H9 (cell line): Measurements from ENCODE around the gene CPLX1. TPM values are rescaled to one million over a fixed set of nuclear protein-coding genes. Genes with fewer than 3 reads are reported as not detected.

ENCODE experiments used
- DNase-seq: peaks from one replicate; pipeline ENCODE4 v3.0.0-alpha.2; 2017
- H2AFZ ChIP-seq: one replicate; pipeline ENCODE4 v1.6.1; 2013; ENCODE audit warnings: mild to moderate bottlenecking, low read length, control low read depth, moderate library complexity
- H2AK5ac ChIP-seq: 2 replicates; pipeline ENCODE4 v1.6.1; 2013; ENCODE audit warnings: low read length, control low read depth, mixed read lengths; ENCODE audit not compliant: insufficient read length
- H2BK120ac ChIP-seq: one replicate; pipeline ENCODE4 v1.6.1; 2013; ENCODE audit warnings: low read depth, mild to moderate bottlenecking, low read length, control low read depth, inconsistent platforms; ENCODE audit not compliant: poor library complexity, severe bottlenecking
- H2BK12ac ChIP-seq: 2 replicates; pipeline ENCODE4 v1.6.1; 2013; ENCODE audit warnings: low read length, control low read depth, mixed read lengths, low read depth; ENCODE audit not compliant: insufficient read length
- H2BK15ac ChIP-seq: 2 replicates; pipeline ENCODE4 v1.6.1; 2013; ENCODE audit warnings: low read depth, low read length, control low read depth
- H2BK20ac ChIP-seq: one replicate; pipeline ENCODE4 v1.6.1; 2013; ENCODE audit warnings: low read depth, mild to moderate bottlenecking, low read length, control low read depth, inconsistent platforms; ENCODE audit not compliant: poor library complexity, severe bottlenecking
- H2BK5ac ChIP-seq: 2 replicates; pipeline ENCODE4 v1.6.1; 2013; ENCODE audit warnings: low read length, control low read depth, mixed read lengths; ENCODE audit not compliant: insufficient read length
- H3K14ac ChIP-seq: 2 replicates; pipeline ENCODE4 v1.6.1; 2013; ENCODE audit warnings: low read length, control low read depth; ENCODE audit not compliant: insufficient read depth
- H3K18ac ChIP-seq: 2 replicates; pipeline ENCODE4 v1.6.1; 2013; ENCODE audit warnings: low read depth, mild to moderate bottlenecking, mixed read lengths, low read length, control low read depth; ENCODE audit not compliant: insufficient read length
- H3K23ac ChIP-seq: 2 replicates; pipeline ENCODE4 v1.6.1; 2013; ENCODE audit warnings: low read length, control low read depth, mixed read lengths, low read depth; ENCODE audit not compliant: insufficient read length
- H3K23me2 ChIP-seq: 2 replicates; pipeline ENCODE4 v1.6.1; 2013; ENCODE audit warnings: low read depth, mild to moderate bottlenecking, mixed read lengths, low read length, control low read depth; ENCODE audit not compliant: insufficient read length, poor library complexity, severe bottlenecking
- H3K27ac ChIP-seq: 2 replicates; pipeline ENCODE4 v1.5.1; 2013; ENCODE audit warnings: low read length, control low read depth, mixed read lengths, low read depth; ENCODE audit not compliant: insufficient read length
- H3K27me3 ChIP-seq: 2 replicates; pipeline ENCODE4 v1.6.1; 2013; ENCODE audit warnings: low read length, control low read depth, inconsistent platforms; ENCODE audit not compliant: insufficient read depth
- H3K4ac ChIP-seq: 2 replicates; pipeline ENCODE4 v1.6.1; 2013; ENCODE audit warnings: low read depth, mild to moderate bottlenecking, control low read depth, inconsistent platforms, low read length, moderate library complexity
- H3K4me1 ChIP-seq: 2 replicates; pipeline ENCODE4 v1.6.1; 2013; ENCODE audit warnings: low read length, control low read depth, inconsistent platforms; ENCODE audit not compliant: insufficient read depth
- H3K4me2 ChIP-seq: 2 replicates; pipeline ENCODE4 v1.6.1; 2013; ENCODE audit warnings: low read length, control low read depth, mixed read lengths; ENCODE audit not compliant: insufficient read length, insufficient read depth
- H3K56ac ChIP-seq: 2 replicates; pipeline ENCODE4 v1.6.1; 2013; ENCODE audit warnings: low read depth, mild to moderate bottlenecking, mixed read lengths, low read length, control low read depth; ENCODE audit not compliant: insufficient read length
- H3K79me1 ChIP-seq: 2 replicates; pipeline ENCODE4 v1.6.1; 2013; ENCODE audit warnings: low read depth, mild to moderate bottlenecking, moderate library complexity, low read length, control low read depth, inconsistent platforms; ENCODE audit not compliant: insufficient read depth, poor library complexity, severe bottlenecking
- H3K79me2 ChIP-seq: 2 replicates; pipeline ENCODE4 v1.6.1; 2013; ENCODE audit warnings: low read length, control low read depth, inconsistent platforms; ENCODE audit not compliant: insufficient read depth
- H3K9ac ChIP-seq: 2 replicates; pipeline ENCODE4 v1.6.1; 2013; ENCODE audit warnings: low read length, control low read depth, mixed read lengths; ENCODE audit not compliant: insufficient read length; ENCODE audit errors: extremely low read depth
- H3K9me3 ChIP-seq: one replicate; pipeline ENCODE4 v1.6.1; 2013; ENCODE audit warnings: low read depth, low read length, inconsistent platforms; ENCODE audit not compliant: control insufficient read depth
- H3T11ph ChIP-seq: one replicate; pipeline ENCODE4 v1.6.1; 2013; ENCODE audit warnings: mild to moderate bottlenecking, low read length, control low read depth, inconsistent platforms
- H4K20me1 ChIP-seq: one replicate; pipeline ENCODE4 v1.6.1; 2013; ENCODE audit not compliant: control insufficient read depth, insufficient read length, insufficient read depth
- H4K5ac ChIP-seq: 2 replicates; pipeline ENCODE4 v1.6.1; 2013; ENCODE audit warnings: low read depth, mild to moderate bottlenecking, mixed read lengths, low read length, control low read depth; ENCODE audit not compliant: insufficient read length
- H4K8ac ChIP-seq: replicated peaks from 2 replicates; pipeline ENCODE4 v1.6.1; 2013; ENCODE audit warnings: low read length, control low read depth, mixed read lengths, low read depth; ENCODE audit not compliant: insufficient read length
- H4K91ac ChIP-seq: 2 replicates; pipeline ENCODE4 v1.6.1; 2013; ENCODE audit warnings: low read depth, mild to moderate bottlenecking, moderate library complexity, mixed read lengths, low read length, control low read depth; ENCODE audit not compliant: insufficient read length
- H3K27ac Mint-ChIP-seq, 3 experiments: 2 replicates in 2 of 3; 3 replicates in 1 of 3; pipeline ENCODE4 v1.8.0; 2020 to 2021; ENCODE audit warnings: mixed read lengths in 3 of 3, mild to moderate bottlenecking in 1 of 3, moderate library complexity in 1 of 3
- H3K27me3 Mint-ChIP-seq: 2 replicates; pipeline ENCODE4 v1.8.0; 2021; ENCODE audit warnings: low read depth, mild to moderate bottlenecking, moderate library complexity, mixed read lengths
- H3K36me3 Mint-ChIP-seq, 3 experiments: 2 replicates in 2 of 3; 3 replicates in 1 of 3; pipeline ENCODE4 v1.8.0; 2020 to 2021; ENCODE audit warnings: low read depth in 3 of 3, mixed read lengths in 3 of 3; ENCODE audit not compliant: insufficient read depth in 1 of 3
- H3K4me1 Mint-ChIP-seq, 2 experiments: 2 replicates each; pipeline ENCODE4 v1.8.0; 2020; ENCODE audit warnings: mixed read lengths in 2 of 2
- H3K4me3 Mint-ChIP-seq, 2 experiments: 2 replicates in 1 of 2; 3 replicates in 1 of 2; pipeline ENCODE4 v1.8.0; 2020 to 2021; ENCODE audit warnings: mild to moderate bottlenecking in 2 of 2, mixed read lengths in 2 of 2, moderate library complexity in 1 of 2
- H3K9me3 Mint-ChIP-seq, 2 experiments: 2 replicates in 1 of 2; 3 replicates in 1 of 2; pipeline ENCODE4 v1.8.0; 2020; ENCODE audit warnings: mild to moderate bottlenecking in 2 of 2, mixed read lengths in 2 of 2, moderate library complexity in 1 of 2
- CTCF ChIP-seq: fragments of 200-600 bp; sonication (generic); conservative IDR thresholded peaks from 3 replicates; pipeline ENCODE4 v1.8.0; 2021; ENCODE audit warnings: antibody characterized with exemption, mild to moderate bottlenecking
- WGBS: extraction: QIAGEN DNeasy Blood & Tissue Kit; methylation state at CpG from one replicate; pipeline ENCODE4 v1.1.7; 2013; ENCODE audit warnings: missing lambda C conversion rate, low lambda C conversion rate, mixed read lengths; ENCODE audit not compliant: insufficient read length; ENCODE audit errors: extremely low coverage; 5-methylcytosine and 5-hydroxymethylcytosine counted together
- total RNA-seq: library from RNA; stranded (reverse); gene quantifications from 2 replicates; pipeline ENCODE4 v1.2.1, GENCODE V29; 2021

The CPLX1 gene
- total RNA-seq, 1 experiment from 2014 or later: 0.90 TPM

DNA sequence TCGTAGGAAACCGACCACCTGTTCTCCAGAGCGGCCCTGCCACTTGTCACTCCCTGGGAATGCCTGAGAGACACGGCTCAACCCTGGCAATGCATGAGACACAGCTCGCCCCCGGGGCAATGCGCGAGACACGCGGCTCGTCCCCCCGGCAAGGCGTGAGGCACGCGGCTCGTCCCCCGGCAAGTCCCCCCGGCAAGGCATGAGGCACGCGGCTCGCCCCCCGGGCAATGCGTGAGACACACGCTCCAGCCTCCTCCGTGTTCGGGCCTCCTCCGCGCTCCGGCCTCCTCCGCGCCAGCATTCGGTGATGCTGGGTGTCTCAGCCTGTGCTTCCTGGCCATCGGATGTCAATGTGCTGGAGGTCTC is 27.5 kb upstream of the CPLX1 start:
- no peak for TF ChIP-seq CTCF
- Histone ChIP-seq H3K18ac (no peak overlapping the region), H4K8ac (no peak overlapping the region), H4K91ac (no peak overlapping the region), H2BK120ac (no peak overlapping the region), H3K79me2 (no peaks in the 10 kb centered on the region), H2BK15ac (no peak overlapping the region), H3K14ac (no peak overlapping the region), H3K9me3 (no peaks in the 10 kb centered on the region), H4K5ac (no peak overlapping the region), H3K4me1 (no peaks in the 10 kb centered on the region), H2BK20ac (no peak overlapping the region), H2AK5ac (no peak overlapping the region), H3K4me2 (no peak overlapping the region), H2BK5ac (no peak overlapping the region), H3K79me1 (no peaks in the 10 kb centered on the region), H3K23ac (no peak overlapping the region), H4K20me1 (no peaks in the 10 kb centered on the region), H3K23me2 (no peaks in the 10 kb centered on the region), H3K4ac (no peak overlapping the region), H3K27me3 (no peaks in the 10 kb centered on the region), H3K9ac (no peak overlapping the region), H3T11ph (no peak overlapping the region), H3K56ac (no peak overlapping the region), H2AFZ (no peak overlapping the region), H2BK12ac (no peak overlapping the region), H3K27ac (no peak overlapping the region)
- Mint-ChIP-seq H3K4me3 (no peak overlapping the region), H3K27ac (no peak overlapping the region), H3K4me1 (no peaks in the 10 kb centered on the region), H3K27me3 (no peaks in the 10 kb centered on the region), H3K9me3 (peaks cover 0 to 6% of the 10 kb centered on the region in 2 experiments; a peak in 1 of 5 replicates), H3K36me3 (peaks cover 24 to 58% (median 32%) of the 10 kb centered on the region in 3 experiments; a peak in 6 of 7 replicates)
- DNase-seq: no peak
- no CpG with 5 or more reads among the region's 33 CpGs for WGBS
